ENCODE results near the gene MINDY4.

DNA sequence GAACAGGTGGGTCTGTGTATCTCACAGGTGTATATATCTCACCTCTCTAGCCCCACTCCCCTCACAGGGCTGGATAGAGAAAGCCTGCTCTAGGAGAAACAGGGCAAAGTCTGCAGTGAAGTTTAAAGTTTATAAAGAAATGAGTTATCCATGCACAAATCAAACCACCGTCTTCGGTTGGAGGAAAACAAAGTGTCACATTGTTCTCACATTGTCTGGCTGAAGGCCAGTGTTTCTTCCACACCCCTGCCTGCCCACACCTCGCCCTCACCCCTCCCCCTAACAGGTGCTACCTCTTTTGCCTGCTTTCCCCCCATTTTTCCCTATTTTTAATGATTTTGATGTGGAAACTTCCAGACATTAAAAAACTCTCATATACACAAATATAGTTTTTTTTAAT lies 166.2 kb downstream of the MINDY4 start:
- TF ChIP-seq, protein P1, sequence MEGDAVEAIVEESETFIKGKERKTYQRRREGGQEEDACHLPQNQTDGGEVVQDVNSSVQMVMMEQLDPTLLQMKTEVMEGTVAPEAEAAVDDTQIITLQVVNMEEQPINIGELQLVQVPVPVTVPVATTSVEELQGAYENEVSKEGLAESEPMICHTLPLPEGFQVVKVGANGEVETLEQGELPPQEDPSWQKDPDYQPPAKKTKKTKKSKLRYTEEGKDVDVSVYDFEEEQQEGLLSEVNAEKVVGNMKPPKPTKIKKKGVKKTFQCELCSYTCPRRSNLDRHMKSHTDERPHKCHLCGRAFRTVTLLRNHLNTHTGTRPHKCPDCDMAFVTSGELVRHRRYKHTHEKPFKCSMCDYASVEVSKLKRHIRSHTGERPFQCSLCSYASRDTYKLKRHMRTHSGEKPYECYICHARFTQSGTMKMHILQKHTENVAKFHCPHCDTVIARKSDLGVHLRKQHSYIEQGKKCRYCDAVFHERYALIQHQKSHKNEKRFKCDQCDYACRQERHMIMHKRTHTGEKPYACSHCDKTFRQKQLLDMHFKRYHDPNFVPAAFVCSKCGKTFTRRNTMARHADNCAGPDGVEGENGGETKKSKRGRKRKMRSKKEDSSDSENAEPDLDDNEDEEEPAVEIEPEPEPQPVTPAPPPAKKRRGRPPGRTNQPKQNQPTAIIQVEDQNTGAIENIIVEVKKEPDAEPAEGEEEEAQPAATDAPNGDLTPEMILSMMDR (IDR thresholded peaks at IDR 0.05), result no peak
- TF ChIP-seq EP300 (IDR thresholded peaks at IDR 0.05) (no peak), POLR2A (IDR thresholded peaks at IDR 0.05) (no peak)
